ENCODE results near the gene DNAH5. TPM values are rescaled to one million over a fixed set of nuclear protein-coding genes. Genes with fewer than 3 reads are reported as not detected.

Gene DNAH5
- total RNA-seq, 4 donors from 2014 or later = 1.3 to 3.4 (median 2.7) TPM

DNA sequence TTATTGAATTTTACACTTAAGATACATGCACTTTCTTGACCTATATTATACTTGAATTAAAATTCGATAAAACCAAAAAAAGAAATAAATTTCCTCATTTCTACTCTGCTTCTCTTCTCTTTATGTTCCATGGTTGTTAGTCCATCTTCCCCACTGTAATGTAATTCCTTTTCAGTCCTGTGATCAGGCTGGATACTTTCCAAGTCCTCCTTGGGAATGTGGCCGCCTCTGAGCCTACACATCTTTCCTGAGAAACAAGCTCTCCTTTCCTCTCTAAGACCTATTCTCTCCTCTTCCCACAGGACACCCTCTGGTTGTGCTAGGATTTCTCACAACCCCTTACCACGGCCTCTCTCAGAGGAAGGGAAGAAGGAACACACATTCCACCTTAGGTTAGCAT, 285.1 kb downstream of the DNAH5 start:
- Histone ChIP-seq H3K9me3 (no peaks in the 10 kb centered on the region), H3K4me3 (replicated peaks in 1 of 3) (no peak overlapping the region), H3K27ac (no peak overlapping the region), H3K36me3 (no peaks in the 10 kb centered on the region), H3K4me1 (no peaks in the 10 kb centered on the region), H3K27me3 (no peaks in the 10 kb centered on the region)
- no peak for DNase-seq
- TF ChIP-seq, protein P1, sequence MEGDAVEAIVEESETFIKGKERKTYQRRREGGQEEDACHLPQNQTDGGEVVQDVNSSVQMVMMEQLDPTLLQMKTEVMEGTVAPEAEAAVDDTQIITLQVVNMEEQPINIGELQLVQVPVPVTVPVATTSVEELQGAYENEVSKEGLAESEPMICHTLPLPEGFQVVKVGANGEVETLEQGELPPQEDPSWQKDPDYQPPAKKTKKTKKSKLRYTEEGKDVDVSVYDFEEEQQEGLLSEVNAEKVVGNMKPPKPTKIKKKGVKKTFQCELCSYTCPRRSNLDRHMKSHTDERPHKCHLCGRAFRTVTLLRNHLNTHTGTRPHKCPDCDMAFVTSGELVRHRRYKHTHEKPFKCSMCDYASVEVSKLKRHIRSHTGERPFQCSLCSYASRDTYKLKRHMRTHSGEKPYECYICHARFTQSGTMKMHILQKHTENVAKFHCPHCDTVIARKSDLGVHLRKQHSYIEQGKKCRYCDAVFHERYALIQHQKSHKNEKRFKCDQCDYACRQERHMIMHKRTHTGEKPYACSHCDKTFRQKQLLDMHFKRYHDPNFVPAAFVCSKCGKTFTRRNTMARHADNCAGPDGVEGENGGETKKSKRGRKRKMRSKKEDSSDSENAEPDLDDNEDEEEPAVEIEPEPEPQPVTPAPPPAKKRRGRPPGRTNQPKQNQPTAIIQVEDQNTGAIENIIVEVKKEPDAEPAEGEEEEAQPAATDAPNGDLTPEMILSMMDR (IDR thresholded peaks at IDR 0.05) = no peak
- no peak for TF ChIP-seq POLR2A (IDR thresholded peaks at IDR 0.05)
- intact Hi-C loops (cut with DNase I) = no loop called here
- WGBS, 2 donors = 61 to 67% methylated on average over 3 of the region's 3 CpGs

DNA sequence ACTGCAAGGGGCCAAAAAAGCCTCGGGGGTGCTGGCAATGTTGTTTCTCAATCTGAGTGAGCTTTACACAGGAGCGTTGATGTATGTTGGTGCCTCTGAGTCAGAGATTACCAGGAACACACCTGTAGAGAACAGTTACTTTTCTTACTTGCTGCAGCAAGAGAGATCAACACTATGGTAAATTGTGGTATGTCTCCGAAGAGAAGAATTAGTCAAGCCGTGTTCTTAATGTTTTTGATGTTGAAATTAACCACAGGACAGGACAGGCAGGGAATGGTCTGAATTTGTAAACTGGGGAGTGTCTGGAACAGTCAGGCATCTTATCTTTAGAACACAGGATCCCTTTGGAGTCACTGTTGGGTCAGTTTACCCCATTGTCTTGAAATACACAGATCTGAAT, 285.7 kb downstream of the DNAH5 start:
- Histone ChIP-seq H3K4me1 (no peaks in the 10 kb centered on the region), H3K27me3 (no peaks in the 10 kb centered on the region), H3K27ac (no peak overlapping the region), H3K4me3 (replicated peaks in 1 of 3) (no peak overlapping the region), H3K9me3 (no peaks in the 10 kb centered on the region), H3K36me3 (no peaks in the 10 kb centered on the region)
- TF ChIP-seq POLR2A (IDR thresholded peaks at IDR 0.05) = no peak
- TF ChIP-seq, protein P1 (IDR thresholded peaks at IDR 0.05) = no peak
- 85 to 86% methylated on average over 4 of the region's 4 CpGs for WGBS, 2 donors
- intact Hi-C loops (cut with DNase I) = no loop called here
- DNase-seq = no peak

DNA sequence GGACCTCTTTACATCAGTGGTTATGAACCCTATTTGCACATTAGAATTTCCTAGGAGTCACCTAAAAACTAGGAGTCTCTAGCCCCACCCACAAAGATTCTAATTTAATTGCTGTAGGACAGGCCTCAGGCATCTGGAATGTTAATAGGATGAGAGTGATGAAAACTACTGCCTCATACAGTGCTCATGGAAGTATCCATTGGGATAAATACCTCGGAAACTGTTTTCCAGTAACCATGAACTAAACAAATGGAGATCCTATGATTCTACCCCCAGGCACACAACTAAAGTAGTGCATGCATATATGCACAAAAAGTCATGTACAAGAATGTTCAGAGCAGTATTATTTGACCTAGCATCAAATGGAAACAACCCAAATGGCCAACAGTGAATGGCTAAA, 286.3 kb downstream of the DNAH5 start:
- Histone ChIP-seq H3K27me3 (no peaks in the 10 kb centered on the region), H3K4me1 (no peaks in the 10 kb centered on the region), H3K9me3 (no peaks in the 10 kb centered on the region), H3K36me3 (no peaks in the 10 kb centered on the region), H3K4me3 (replicated peaks in 1 of 3) (no peak overlapping the region), H3K27ac (no peak overlapping the region)
- WGBS, 2 donors = 83 to 85% methylated on average over 1 of the region's 1 CpG
- no peak for DNase-seq
- TF ChIP-seq POLR2A (IDR thresholded peaks at IDR 0.05) = no peak
- TF ChIP-seq, protein P1 (IDR thresholded peaks at IDR 0.05) = no peak
- intact Hi-C loops (cut with DNase I) = no loop called here

DNA sequence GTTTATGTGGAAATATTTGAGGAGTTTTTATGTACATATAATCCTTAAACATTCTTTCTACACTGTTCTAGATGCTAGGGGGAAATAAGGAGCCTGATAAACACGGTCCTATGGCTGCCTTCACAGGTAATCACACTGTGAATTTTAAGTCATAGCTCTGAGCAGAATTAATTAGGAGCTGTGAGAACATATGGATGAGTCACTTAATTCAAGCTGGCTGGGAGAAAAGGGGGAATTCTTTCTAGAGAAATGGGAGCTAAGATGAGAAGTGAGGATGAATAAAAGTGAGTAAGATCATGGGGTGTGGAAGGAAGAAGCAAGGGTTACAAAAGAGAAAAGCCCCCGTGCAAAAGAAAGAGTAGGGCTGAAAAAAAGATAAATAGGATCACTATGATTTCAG, 290.8 kb downstream of the DNAH5 start:
- no peaks in the 10 kb centered on the region for H3K4me1 ChIP-seq
- intact Hi-C loops (cut with DNase I) = no loop called here
- no peaks in the 10 kb centered on the region for H3K9me3 ChIP-seq
- TF ChIP-seq, protein P1 (IDR thresholded peaks at IDR 0.05) = no peak
- TF ChIP-seq POLR2A (IDR thresholded peaks at IDR 0.05) = no peak
- no peak for DNase-seq
- H3K27ac ChIP-seq = no peak overlapping the region
- WGBS, 2 donors = 64 to 68% methylated on average over 2 of the region's 2 CpGs
- no peaks in the 10 kb centered on the region for H3K27me3 ChIP-seq
- no peak overlapping the region for H3K4me3 ChIP-seq (replicated peaks in 1 of 3)
- H3K36me3 ChIP-seq = no peaks in the 10 kb centered on the region

DNA sequence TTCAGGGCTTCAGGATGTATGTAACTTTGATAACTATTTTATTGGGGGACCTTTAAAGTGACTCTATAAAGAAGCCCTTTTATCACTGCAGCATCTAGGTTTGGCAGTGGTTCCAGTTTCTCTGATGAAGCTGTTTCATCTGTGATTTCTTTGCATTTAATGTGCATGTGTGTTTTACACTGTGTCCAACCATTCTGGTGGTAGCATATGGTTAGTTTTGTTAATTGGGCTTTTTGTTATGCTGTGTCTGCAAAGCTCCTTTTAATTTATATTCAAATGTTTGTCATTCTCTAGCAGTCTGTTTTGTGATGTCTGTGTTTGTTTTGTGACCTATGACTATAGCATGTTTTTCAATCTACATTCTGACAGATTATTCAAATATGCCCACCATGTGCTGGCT, 294.8 kb downstream of the DNAH5 start:
- TF ChIP-seq POLR2A (IDR thresholded peaks at IDR 0.05) = no peak
- TF ChIP-seq, protein P1 (IDR thresholded peaks at IDR 0.05) = no peak
- no peak for DNase-seq
- intact Hi-C loops (cut with DNase I) = no loop called here
- Histone ChIP-seq H3K36me3 (no peaks in the 10 kb centered on the region), H3K27ac (no peak overlapping the region), H3K4me3 (replicated peaks in 1 of 3) (no peak overlapping the region), H3K27me3 (no peaks in the 10 kb centered on the region), H3K9me3 (no peaks in the 10 kb centered on the region), H3K4me1 (no peaks in the 10 kb centered on the region)
